K562 (cell line): ENCODE data around the gene GOLGA2. TPM values are rescaled to one million over a fixed set of nuclear protein-coding genes. Genes with fewer than 3 reads are reported as not detected.

ENCODE experiments used
- EHMT2 ChIP-seq: fragments of 450-650 bp; IDR thresholded peaks from 2 replicates; pipeline ENCODE4 v1.6.1; 2018; ENCODE audit warnings: antibody characterized with exemption
- HEY1 ChIP-seq: fragments of 250-450 bp; sonication (Bioruptor Pico); IDR thresholded peaks from 2 replicates; pipeline ENCODE4 v1.5.0; 2020; ENCODE audit warnings: mild to moderate bottlenecking, moderate library complexity, borderline replicate concordance
- KAT7 ChIP-seq: sonication (generic); formaldehyde crosslinking; IDR thresholded peaks from 2 replicates; pipeline ENCODE4 v1.8.0; 2022; ENCODE audit warnings: missing genetic modification reagents, mild to moderate bottlenecking, borderline replicate concordance
- MCM5 ChIP-seq: fragments of 450-650 bp; IDR thresholded peaks from 2 replicates; pipeline ENCODE4 v1.6.1; 2016; ENCODE audit warnings: low read depth
- MYC ChIP-seq, 2 experiments: fragments of 250-450 bp in 1 of 2; sonication (Bioruptor Pico) in 1 of 2; IDR thresholded peaks; 2 replicates each; pipeline versions ENCODE4 v1.5.1 to v1.6.1; 2012 to 2021; ENCODE audit warnings: low read depth in 2 of 2, borderline replicate concordance in 1 of 2, improper control_type of control experiment in 1 of 2, low read length in 1 of 2, mild to moderate bottlenecking in 1 of 2, moderate library complexity in 1 of 2
- NR2C1 ChIP-seq, 2 experiments: fragments of 450-650 bp; IDR thresholded peaks; 2 replicates each; pipeline ENCODE4 v1.6.1; 2017; ENCODE audit warnings: mild to moderate bottlenecking in 2 of 2, antibody characterized with exemption in 1 of 2, inconsistent platforms in 1 of 2, missing compliant biosample characterization in 1 of 2, missing genetic modification characterization in 1 of 2
- NR3C1 ChIP-seq: sonication (generic); formaldehyde crosslinking; IDR thresholded peaks from 2 replicates; pipeline ENCODE4 v1.8.1; 2022; ENCODE audit warnings: missing genetic modification reagents
- PHB ChIP-seq: fragments of 250-450 bp; sonication (Bioruptor Pico); IDR thresholded peaks from 2 replicates; pipeline ENCODE4 v1.5.0; 2021
- POLR2A ChIP-seq: fragments of 450-650 bp; conservative IDR thresholded peaks from 2 replicates; pipeline ENCODE4 v1.6.1; 2016
- POLR3A ChIP-seq: IDR thresholded peaks from 2 replicates; pipeline ENCODE4 v1.6.1; 2011; ENCODE audit warnings: borderline replicate concordance, mild to moderate bottlenecking, moderate library complexity; ENCODE audit not compliant: insufficient read length, insufficient read depth; ENCODE audit errors: extremely low read depth
- PRPF4 ChIP-seq: fragments of 200-400 bp; formaldehyde crosslinking; IDR thresholded peaks from one replicate; pipeline ENCODE4 v1.6.1; 2017; ENCODE audit warnings: low read length, low read depth, mild to moderate bottlenecking; ENCODE audit not compliant: insufficient read depth, poor library complexity, severe bottlenecking
- RBM34 ChIP-seq: fragments of 200-400 bp; formaldehyde crosslinking; IDR thresholded peaks from 2 replicates; pipeline ENCODE4 v1.6.1; 2018; ENCODE audit warnings: low read length, borderline replicate concordance; ENCODE audit not compliant: insufficient read depth
- THRAP3 ChIP-seq: fragments of 450-650 bp; IDR thresholded peaks from 2 replicates; pipeline ENCODE4 v1.6.1; 2016; ENCODE audit warnings: mild to moderate bottlenecking, inconsistent platforms, borderline replicate concordance
- ZNF140 ChIP-seq: fragments of 250-450 bp; sonication (Bioruptor Pico); IDR thresholded peaks from 2 replicates; pipeline ENCODE4 v1.8.0; 2021; ENCODE audit warnings: moderate library complexity, mild to moderate bottlenecking, inconsistent platforms
- ZNF174 ChIP-seq: fragments of 250-450 bp; sonication (Bioruptor Pico); IDR thresholded peaks from 2 replicates; pipeline ENCODE4 v1.4.0; 2020; ENCODE audit warnings: mild to moderate bottlenecking
- polyA plus RNA-seq, 8 experiments: library from polyadenylated mRNA; depleted of rRNA in 4 of 8; stranded (reverse) in 5 of 8; unstranded in 3 of 8; fragments of >200 nt; fragmentation: Nextera tagmentation in 2 of 8; fragmentation: Illumina TruSeq in 1 of 8; extraction: Ambion mirVana in 2 of 8; extraction: Trizol in 1 of 8; gene quantifications; 2 replicates each; pipeline versions ENCODE4 v1.2.1 to v1.2.3, GENCODE V29; 2011 to 2014; ENCODE audit warnings: inconsistent platforms in 1 of 8, missing spikeins in 1 of 8
- total RNA-seq, 7 experiments: library from RNA; depleted of rRNA in 6 of 7; stranded (reverse); fragments of >200 nt in 6 of 7; fragmentation: Illumina TruSeq in 2 of 7; extraction: Trizol in 2 of 7; gene quantifications; 2 replicates each; pipeline versions ENCODE4 v1.2.1 to v1.2.3, GENCODE V29; 2011 to 2021; ENCODE audit warnings: low replicate concordance in 1 of 7
- TF ChIP-seq, protein P1 (sequence below): fragments of 450-650 bp; IDR thresholded peaks from 2 replicates; pipeline ENCODE4 v1.6.1; 2016; ENCODE audit warnings: mild to moderate bottlenecking, moderate library complexity

The GOLGA2 gene
- total and polyA plus RNA-seq, 9 of the 15 experiments (the other 6 are each of a cell fraction or from before 2014, with no cell fraction given): 15.7 to 138 (median 76.0) TPM

DNA sequence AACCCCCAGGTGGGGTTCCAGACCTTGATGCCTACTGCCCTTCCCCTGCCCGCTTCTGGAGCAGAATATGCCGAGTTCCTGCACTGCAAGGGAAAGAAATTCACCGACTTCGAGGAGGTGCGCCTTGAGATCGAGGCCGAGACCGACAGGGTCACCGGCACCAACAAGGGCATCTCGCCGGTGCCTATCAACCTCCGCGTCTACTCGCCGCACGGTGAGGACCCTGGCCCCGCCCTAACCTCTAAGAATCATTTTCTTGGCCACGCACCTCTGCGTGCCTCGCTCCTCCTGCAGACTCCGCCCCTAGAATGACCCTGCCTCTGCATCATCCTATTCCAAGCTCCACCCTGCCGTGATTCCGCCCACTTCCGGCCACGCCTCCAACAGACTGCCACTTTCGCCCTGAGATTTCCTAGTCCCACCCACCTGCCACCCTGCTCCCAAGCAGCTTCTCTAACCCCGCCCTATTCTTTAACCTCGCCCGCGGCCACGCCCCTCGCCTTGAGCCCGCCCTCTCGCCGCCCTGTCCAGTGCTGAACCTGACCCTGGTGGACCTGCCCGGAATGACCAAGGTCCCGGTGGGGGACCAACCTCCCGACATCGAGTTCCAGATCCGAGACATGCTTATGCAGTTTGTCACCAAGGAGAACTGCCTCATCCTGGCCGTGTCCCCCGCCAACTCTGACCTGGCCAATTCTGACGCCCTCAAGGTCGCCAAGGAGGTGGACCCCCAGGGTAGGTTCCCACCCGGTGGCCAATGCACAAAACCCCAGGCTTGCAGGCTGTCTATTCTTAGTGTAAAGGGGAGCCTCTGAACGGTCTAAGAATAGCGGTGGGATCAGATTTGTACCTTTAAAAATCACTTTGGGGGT, 57.1 kb downstream of the GOLGA2 start (continued):
- TF ChIP-seq, protein P1, sequence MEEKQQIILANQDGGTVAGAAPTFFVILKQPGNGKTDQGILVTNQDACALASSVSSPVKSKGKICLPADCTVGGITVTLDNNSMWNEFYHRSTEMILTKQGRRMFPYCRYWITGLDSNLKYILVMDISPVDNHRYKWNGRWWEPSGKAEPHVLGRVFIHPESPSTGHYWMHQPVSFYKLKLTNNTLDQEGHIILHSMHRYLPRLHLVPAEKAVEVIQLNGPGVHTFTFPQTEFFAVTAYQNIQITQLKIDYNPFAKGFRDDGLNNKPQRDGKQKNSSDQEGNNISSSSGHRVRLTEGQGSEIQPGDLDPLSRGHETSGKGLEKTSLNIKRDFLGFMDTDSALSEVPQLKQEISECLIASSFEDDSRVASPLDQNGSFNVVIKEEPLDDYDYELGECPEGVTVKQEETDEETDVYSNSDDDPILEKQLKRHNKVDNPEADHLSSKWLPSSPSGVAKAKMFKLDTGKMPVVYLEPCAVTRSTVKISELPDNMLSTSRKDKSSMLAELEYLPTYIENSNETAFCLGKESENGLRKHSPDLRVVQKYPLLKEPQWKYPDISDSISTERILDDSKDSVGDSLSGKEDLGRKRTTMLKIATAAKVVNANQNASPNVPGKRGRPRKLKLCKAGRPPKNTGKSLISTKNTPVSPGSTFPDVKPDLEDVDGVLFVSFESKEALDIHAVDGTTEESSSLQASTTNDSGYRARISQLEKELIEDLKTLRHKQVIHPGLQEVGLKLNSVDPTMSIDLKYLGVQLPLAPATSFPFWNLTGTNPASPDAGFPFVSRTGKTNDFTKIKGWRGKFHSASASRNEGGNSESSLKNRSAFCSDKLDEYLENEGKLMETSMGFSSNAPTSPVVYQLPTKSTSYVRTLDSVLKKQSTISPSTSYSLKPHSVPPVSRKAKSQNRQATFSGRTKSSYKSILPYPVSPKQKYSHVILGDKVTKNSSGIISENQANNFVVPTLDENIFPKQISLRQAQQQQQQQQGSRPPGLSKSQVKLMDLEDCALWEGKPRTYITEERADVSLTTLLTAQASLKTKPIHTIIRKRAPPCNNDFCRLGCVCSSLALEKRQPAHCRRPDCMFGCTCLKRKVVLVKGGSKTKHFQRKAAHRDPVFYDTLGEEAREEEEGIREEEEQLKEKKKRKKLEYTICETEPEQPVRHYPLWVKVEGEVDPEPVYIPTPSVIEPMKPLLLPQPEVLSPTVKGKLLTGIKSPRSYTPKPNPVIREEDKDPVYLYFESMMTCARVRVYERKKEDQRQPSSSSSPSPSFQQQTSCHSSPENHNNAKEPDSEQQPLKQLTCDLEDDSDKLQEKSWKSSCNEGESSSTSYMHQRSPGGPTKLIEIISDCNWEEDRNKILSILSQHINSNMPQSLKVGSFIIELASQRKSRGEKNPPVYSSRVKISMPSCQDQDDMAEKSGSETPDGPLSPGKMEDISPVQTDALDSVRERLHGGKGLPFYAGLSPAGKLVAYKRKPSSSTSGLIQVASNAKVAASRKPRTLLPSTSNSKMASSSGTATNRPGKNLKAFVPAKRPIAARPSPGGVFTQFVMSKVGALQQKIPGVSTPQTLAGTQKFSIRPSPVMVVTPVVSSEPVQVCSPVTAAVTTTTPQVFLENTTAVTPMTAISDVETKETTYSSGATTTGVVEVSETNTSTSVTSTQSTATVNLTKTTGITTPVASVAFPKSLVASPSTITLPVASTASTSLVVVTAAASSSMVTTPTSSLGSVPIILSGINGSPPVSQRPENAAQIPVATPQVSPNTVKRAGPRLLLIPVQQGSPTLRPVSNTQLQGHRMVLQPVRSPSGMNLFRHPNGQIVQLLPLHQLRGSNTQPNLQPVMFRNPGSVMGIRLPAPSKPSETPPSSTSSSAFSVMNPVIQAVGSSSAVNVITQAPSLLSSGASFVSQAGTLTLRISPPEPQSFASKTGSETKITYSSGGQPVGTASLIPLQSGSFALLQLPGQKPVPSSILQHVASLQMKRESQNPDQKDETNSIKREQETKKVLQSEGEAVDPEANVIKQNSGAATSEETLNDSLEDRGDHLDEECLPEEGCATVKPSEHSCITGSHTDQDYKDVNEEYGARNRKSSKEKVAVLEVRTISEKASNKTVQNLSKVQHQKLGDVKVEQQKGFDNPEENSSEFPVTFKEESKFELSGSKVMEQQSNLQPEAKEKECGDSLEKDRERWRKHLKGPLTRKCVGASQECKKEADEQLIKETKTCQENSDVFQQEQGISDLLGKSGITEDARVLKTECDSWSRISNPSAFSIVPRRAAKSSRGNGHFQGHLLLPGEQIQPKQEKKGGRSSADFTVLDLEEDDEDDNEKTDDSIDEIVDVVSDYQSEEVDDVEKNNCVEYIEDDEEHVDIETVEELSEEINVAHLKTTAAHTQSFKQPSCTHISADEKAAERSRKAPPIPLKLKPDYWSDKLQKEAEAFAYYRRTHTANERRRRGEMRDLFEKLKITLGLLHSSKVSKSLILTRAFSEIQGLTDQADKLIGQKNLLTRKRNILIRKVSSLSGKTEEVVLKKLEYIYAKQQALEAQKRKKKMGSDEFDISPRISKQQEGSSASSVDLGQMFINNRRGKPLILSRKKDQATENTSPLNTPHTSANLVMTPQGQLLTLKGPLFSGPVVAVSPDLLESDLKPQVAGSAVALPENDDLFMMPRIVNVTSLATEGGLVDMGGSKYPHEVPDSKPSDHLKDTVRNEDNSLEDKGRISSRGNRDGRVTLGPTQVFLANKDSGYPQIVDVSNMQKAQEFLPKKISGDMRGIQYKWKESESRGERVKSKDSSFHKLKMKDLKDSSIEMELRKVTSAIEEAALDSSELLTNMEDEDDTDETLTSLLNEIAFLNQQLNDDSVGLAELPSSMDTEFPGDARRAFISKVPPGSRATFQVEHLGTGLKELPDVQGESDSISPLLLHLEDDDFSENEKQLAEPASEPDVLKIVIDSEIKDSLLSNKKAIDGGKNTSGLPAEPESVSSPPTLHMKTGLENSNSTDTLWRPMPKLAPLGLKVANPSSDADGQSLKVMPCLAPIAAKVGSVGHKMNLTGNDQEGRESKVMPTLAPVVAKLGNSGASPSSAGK: no peak
- TF ChIP-seq PRPF4: no peak
- TF ChIP-seq RBM34: no peak
- TF ChIP-seq ZNF174: no peak
- TF ChIP-seq MCM5: no peak
- TF ChIP-seq EHMT2: peak; percentile 100
- peak; percentile 78 for TF ChIP-seq POLR2A
- TF ChIP-seq HEY1 (CRISPR knock-in tag): no peak
- TF ChIP-seq NR2C1 (IDR thresholded peaks at IDR 0.05): no peak
- no peak for TF ChIP-seq NR2C1 (tag; IDR thresholded peaks at IDR 0.05)
- TF ChIP-seq KAT7: no peak
- no peak for TF ChIP-seq POLR3A
- TF ChIP-seq PHB (CRISPR knock-in tag): peak; percentile 87; the same call in 1 of the 2 replicates
- TF ChIP-seq ZNF140 (CRISPR knock-in tag): no peak
- no peak for TF ChIP-seq NR3C1 (CRISPR knock-in tag)
- no peak for TF ChIP-seq THRAP3
- TF ChIP-seq MYC (IDR thresholded peaks at IDR 0.05; ENCODE audit: low read depth, low read length): peak; percentile 82
- 0 out of 2 replicates have a peak, but pooled peaks have one; percentile 41 for TF ChIP-seq MYC (CRISPR knock-in tag; IDR thresholded peaks at IDR 0.05; ENCODE audit: borderline replicate concordance, low read depth)
